SK-N-MC (cell line): ENCODE measurements around the gene CNOT6L.

ENCODE experiments used
- EZH2 ChIP-seq: fragments of 200-600 bp; sonication (generic); IDR thresholded peaks from one replicate; pipeline ENCODE4 v1.6.1; 2017; ENCODE audit warnings: antibody characterized with exemption
- FOXP2 ChIP-seq: optimal IDR thresholded peaks from 2 replicates; pipeline ENCODE3; 2011; ENCODE audit warnings: mild to moderate bottlenecking, moderate library complexity; ENCODE audit not compliant: insufficient read depth; ENCODE audit errors: extremely low read length, control extremely low read depth
- POLR2AphosphoS5 ChIP-seq: IDR thresholded peaks from 2 replicates; pipeline ENCODE4 v1.6.1; 2012; ENCODE audit warnings: mild to moderate bottlenecking, low read depth, low read length, borderline replicate concordance

DNA sequence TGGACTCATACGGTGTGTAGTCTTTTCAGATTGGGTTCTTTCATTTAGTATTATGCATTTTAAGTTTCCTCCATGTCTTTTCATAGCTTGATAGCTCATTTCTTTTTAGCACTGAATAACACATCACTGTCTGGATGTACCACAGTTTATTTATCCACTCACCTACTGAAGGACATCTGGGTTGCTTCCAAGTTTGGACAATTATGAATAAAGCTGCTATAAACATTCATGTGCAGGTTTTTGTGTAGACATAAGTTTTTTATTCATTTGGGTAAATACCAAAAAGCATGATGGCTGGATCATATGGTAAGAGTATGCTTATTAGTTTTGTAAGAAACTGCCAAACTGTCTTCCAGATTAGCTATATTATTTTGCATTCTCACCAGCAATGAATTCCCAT is 29.0 kb downstream of the CNOT6L start:
- no peak for TF ChIP-seq EZH2
- no peak for TF ChIP-seq POLR2AphosphoS5
- TF ChIP-seq FOXP2, result no peak
